HepG2 (cell line): ENCODE results near the gene IL17C. TPM values are rescaled to one million over a fixed set of nuclear protein-coding genes. Genes with fewer than 3 reads are reported as not detected.

Source experiments
- BATF2 ChIP-seq: sonication (generic); formaldehyde crosslinking; IDR thresholded peaks from 2 replicates; pipeline ENCODE4 v1.8.0; 2022; ENCODE audit warnings: mild to moderate bottlenecking, missing genetic modification reagents, moderate library complexity
- FOSL1 ChIP-seq: sonication (generic); formaldehyde crosslinking; IDR thresholded peaks from 2 replicates; pipeline ENCODE4 v1.9.0; 2021; ENCODE audit warnings: missing genetic modification reagents, borderline replicate concordance
- GATAD2A ChIP-seq: IDR thresholded peaks from 2 replicates; pipeline ENCODE4 v1.6.1; 2016
- KLF13 ChIP-seq: sonication (generic); formaldehyde crosslinking; IDR thresholded peaks from 2 replicates; pipeline ENCODE4 v1.4.0; 2020; ENCODE audit warnings: mild to moderate bottlenecking, missing genetic modification reagents
- MEF2D ChIP-seq: sonication (generic); formaldehyde crosslinking; IDR thresholded peaks from 2 replicates; pipeline ENCODE4 v1.5.1; 2020; ENCODE audit warnings: mild to moderate bottlenecking, missing genetic modification reagents
- PBX2 ChIP-seq: IDR thresholded peaks from 2 replicates; pipeline ENCODE4 v1.6.1; 2016; ENCODE audit warnings: control low read depth
- PCBP1 ChIP-seq: fragments of 200-400 bp; formaldehyde crosslinking; IDR thresholded peaks from 2 replicates; pipeline ENCODE4 v1.6.1; 2017; ENCODE audit warnings: mild to moderate bottlenecking, low read depth, low read length, borderline replicate concordance
- SALL2 ChIP-seq: sonication (generic); formaldehyde crosslinking; IDR thresholded peaks from 2 replicates; pipeline ENCODE4 v1.8.1; 2023; ENCODE audit warnings: mild to moderate bottlenecking, missing genetic modification reagents, inconsistent platforms
- ZNF205 ChIP-seq: IDR thresholded peaks from 2 replicates; pipeline ENCODE4 v1.6.1; 2018; ENCODE audit warnings: missing biosample characterization, missing genetic modification reagents
- ZNF329 ChIP-seq: sonication (generic); formaldehyde crosslinking; IDR thresholded peaks from 2 replicates; pipeline ENCODE4 v1.9.0; 2021; ENCODE audit warnings: low read depth, mild to moderate bottlenecking, missing genetic modification reagents
- ZNF501 ChIP-seq: sonication (generic); formaldehyde crosslinking; IDR thresholded peaks from 2 replicates; pipeline ENCODE4 v1.5.1; 2020; ENCODE audit warnings: mild to moderate bottlenecking, moderate library complexity, missing genetic modification reagents
- ZNF530 ChIP-seq: sonication (generic); formaldehyde crosslinking; IDR thresholded peaks from 2 replicates; pipeline ENCODE4 v1.5.0; 2020; ENCODE audit warnings: low read depth, mild to moderate bottlenecking, missing genetic modification reagents
- ZNF709 ChIP-seq: sonication (generic); formaldehyde crosslinking; IDR thresholded peaks from 2 replicates; pipeline ENCODE4 v1.5.0; 2020; ENCODE audit warnings: mild to moderate bottlenecking, missing genetic modification reagents
- ZNF841 ChIP-seq: sonication (generic); formaldehyde crosslinking; IDR thresholded peaks from 2 replicates; pipeline ENCODE4 v1.8.1; 2023; ENCODE audit warnings: missing genetic modification reagents, borderline replicate concordance
- ZNF891 ChIP-seq: sonication (generic); formaldehyde crosslinking; IDR thresholded peaks from 2 replicates; pipeline ENCODE4 v1.5.0; 2020; ENCODE audit warnings: mild to moderate bottlenecking, missing genetic modification reagents
- ZZZ3 ChIP-seq: sonication (generic); formaldehyde crosslinking; IDR thresholded peaks from 2 replicates; pipeline ENCODE4 v1.4.0; 2020; ENCODE audit warnings: missing genetic modification reagents, mild to moderate bottlenecking, borderline replicate concordance
- polyA plus RNA-seq, 8 experiments: library from polyadenylated mRNA; depleted of rRNA in 3 of 8; stranded (reverse) in 7 of 8; unstranded in 1 of 8; fragments of >200 nt; fragmentation: Illumina TruSeq in 4 of 8; extraction: Trizol in 4 of 8; gene quantifications; 2 replicates each; pipeline versions ENCODE4 v1.2.1 to v1.2.3, GENCODE V29; 2011 to 2016; ENCODE audit warnings: low read depth in 4 of 8, missing spikeins in 1 of 8, mixed read lengths in 1 of 8; ENCODE audit not compliant: insufficient read depth in 1 of 8
- total RNA-seq, 5 experiments: library from RNA; depleted of rRNA; stranded (reverse); fragments of >200 nt; fragmentation: Illumina TruSeq; extraction: Trizol; gene quantifications; 2 replicates each; pipeline ENCODE4 v1.2.3, GENCODE V29; 2016; ENCODE audit warnings: low read depth in 1 of 5
- TF ChIP-seq, protein P1 (sequence below): sonication (generic); formaldehyde crosslinking; IDR thresholded peaks from 2 replicates; pipeline ENCODE4 v1.8.1; 2023; ENCODE audit warnings: mild to moderate bottlenecking, inconsistent platforms, moderate library complexity, missing genetic modification reagents, borderline replicate concordance
- TF ChIP-seq, protein P2 (sequence below): sonication (generic); formaldehyde crosslinking; IDR thresholded peaks from 2 replicates; pipeline ENCODE4 v1.4.0; 2020; ENCODE audit warnings: mild to moderate bottlenecking, missing genetic modification reagents

Gene IL17C
- total and polyA plus RNA-seq, 2 of the 13 experiments (the other 11 are each of a cell fraction or from before 2014, with no cell fraction given), result not detected

DNA sequence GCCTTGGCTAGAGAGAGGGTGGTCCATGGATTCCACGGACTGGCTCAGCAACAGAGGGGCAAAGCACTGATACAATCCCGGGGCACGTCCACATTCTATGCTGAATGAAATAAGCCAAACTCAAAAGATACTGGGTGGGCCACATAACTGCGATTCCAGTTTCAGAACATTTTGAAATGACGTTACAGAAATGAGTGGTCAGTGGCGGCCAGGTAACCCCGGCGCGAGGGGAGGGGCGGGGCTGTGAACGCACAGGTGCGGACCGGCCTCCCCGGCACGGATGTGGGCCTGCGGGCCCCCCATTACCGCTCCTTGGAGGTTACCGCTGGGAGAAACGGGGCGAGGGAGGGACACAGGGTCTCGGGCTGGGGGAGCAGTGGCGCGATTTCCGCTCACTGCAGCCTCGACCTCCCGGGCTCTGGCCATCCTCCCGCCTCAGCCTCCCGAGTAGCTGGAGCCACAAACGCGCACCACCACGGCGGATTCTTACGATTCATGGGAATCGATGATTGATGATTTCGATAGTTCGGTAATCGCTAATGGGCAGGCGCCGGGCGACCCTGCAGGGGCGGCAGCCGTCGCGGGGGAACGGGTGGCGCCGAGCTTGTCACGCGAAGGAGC, 24.0 kb downstream of the IL17C start (continued):
- TF ChIP-seq GATAD2A (CRISPR knock-in tag) (peak; percentile 27; the same call in 1 of the 2 replicates), BATF2 (0 out of 2 replicates have a peak, but pooled peaks have one; percentile 45), ZNF530 (CRISPR knock-in tag) (0 out of 2 replicates have a peak, but pooled peaks have one; percentile 78), ZNF891 (CRISPR knock-in tag) (peak; percentile 71; the same call in 1 of the 2 replicates), ZNF329 (CRISPR knock-in tag) (peak; percentile 91; the same call in 1 of the 2 replicates), ZNF205 (CRISPR knock-in tag) (0 out of 2 replicates have a peak, but pooled peaks have one; percentile 4), SALL2 (CRISPR knock-in tag) (no peak), ZNF709 (CRISPR knock-in tag) (0 out of 2 replicates have a peak, but pooled peaks have one; percentile 5), ZZZ3 (no peak), PCBP1 (0 out of 2 replicates have a peak, but pooled peaks have one; percentile 36), MEF2D (CRISPR knock-in tag) (peak; percentile 39; the same call in 1 of the 2 replicates), ZNF501 (CRISPR knock-in tag) (no peak), PBX2 (CRISPR knock-in tag) (no peak), ZNF841 (CRISPR knock-in tag) (peak; percentile 55; the same call in 1 of the 2 replicates), KLF13 (CRISPR knock-in tag) (0 out of 2 replicates have a peak, but pooled peaks have one; percentile 29), FOSL1 (CRISPR knock-in tag) (no peak)
- TF ChIP-seq, protein P1, sequence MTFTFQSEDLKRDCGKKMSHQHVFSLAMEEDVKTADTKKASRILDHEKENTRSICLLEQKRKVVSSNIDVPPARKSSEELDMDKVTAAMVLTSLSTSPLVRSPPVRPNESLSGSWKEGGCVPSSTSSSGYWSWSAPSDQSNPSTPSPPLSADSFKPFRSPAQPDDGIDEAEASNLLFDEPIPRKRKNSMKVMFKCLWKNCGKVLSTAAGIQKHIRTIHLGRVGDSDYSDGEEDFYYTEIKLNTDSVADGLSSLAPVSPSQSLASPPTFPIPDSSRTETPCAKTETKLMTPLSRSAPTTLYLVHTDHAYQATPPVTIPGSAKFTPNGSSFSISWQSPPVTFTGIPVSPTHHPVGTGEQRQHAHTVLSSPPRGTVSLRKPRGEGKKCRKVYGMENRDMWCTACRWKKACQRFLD (CRISPR knock-in tag), result 0 out of 2 replicates have a peak, but pooled peaks have one; percentile 13
- TF ChIP-seq, protein P2, sequence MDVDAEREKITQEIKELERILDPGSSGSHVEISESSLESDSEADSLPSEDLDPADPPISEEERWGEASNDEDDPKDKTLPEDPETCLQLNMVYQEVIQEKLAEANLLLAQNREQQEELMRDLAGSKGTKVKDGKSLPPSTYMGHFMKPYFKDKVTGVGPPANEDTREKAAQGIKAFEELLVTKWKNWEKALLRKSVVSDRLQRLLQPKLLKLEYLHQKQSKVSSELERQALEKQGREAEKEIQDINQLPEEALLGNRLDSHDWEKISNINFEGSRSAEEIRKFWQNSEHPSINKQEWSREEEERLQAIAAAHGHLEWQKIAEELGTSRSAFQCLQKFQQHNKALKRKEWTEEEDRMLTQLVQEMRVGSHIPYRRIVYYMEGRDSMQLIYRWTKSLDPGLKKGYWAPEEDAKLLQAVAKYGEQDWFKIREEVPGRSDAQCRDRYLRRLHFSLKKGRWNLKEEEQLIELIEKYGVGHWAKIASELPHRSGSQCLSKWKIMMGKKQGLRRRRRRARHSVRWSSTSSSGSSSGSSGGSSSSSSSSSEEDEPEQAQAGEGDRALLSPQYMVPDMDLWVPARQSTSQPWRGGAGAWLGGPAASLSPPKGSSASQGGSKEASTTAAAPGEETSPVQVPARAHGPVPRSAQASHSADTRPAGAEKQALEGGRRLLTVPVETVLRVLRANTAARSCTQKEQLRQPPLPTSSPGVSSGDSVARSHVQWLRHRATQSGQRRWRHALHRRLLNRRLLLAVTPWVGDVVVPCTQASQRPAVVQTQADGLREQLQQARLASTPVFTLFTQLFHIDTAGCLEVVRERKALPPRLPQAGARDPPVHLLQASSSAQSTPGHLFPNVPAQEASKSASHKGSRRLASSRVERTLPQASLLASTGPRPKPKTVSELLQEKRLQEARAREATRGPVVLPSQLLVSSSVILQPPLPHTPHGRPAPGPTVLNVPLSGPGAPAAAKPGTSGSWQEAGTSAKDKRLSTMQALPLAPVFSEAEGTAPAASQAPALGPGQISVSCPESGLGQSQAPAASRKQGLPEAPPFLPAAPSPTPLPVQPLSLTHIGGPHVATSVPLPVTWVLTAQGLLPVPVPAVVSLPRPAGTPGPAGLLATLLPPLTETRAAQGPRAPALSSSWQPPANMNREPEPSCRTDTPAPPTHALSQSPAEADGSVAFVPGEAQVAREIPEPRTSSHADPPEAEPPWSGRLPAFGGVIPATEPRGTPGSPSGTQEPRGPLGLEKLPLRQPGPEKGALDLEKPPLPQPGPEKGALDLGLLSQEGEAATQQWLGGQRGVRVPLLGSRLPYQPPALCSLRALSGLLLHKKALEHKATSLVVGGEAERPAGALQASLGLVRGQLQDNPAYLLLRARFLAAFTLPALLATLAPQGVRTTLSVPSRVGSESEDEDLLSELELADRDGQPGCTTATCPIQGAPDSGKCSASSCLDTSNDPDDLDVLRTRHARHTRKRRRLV (CRISPR knock-in tag), result peak; percentile 28; the same call in 1 of the 2 replicates
